Measurements from ENCODE around the gene XPO1. TPM values are rescaled to one million over a fixed set of nuclear protein-coding genes. Genes with fewer than 3 reads are reported as not detected.
"Not testable (repeated sequence)": the region's sequence is repeated elsewhere in the genome, so short reads cannot be mapped to it uniquely, and the experiment has no call there.

The XPO1 gene
- total RNA-seq, 1 experiment from 2014 or later: 209 TPM

DNA sequence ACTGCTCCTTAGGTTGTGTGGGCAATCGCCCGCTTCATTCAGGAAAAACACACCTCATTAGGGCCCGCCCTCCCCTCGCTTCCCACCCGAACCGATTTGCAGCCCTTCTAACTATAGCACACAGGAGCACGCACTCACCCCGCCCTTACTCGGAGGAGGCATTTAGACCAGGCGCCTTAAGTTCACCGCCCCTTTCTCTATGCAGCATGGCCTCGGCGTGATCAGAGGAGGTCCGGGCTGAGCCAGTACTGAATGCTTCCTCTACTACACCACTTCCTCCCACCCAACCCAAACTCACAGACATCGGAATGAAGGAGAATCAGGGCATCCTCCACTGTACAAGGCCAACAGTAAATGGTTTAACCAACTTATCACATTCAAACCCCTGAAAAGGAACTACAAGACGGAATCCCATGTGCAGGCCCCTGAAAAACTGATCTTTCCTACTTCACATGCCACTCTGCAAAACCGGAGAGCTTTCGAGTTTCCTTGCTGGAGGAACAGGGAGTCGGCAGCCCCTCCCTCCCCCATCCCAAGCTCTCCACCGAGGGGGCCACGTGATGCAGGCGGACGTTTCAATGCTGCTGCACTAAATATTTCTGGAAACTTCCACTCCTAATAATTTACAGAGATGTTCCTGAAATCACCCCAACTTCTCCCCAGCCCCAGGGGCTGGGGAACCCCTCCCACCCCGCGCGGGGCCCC is 1.4 kb downstream of the XPO1 start:
- DNase-seq (ENCODE audit: extremely low read depth, low read depth): peak; percentile 83

GRCh38 chr2:61536180-61536571 is 2.0 kb downstream of the XPO1 start:
- peak; percentile 6 for DNase-seq (ENCODE audit: extremely low read depth, low read depth)

DNA sequence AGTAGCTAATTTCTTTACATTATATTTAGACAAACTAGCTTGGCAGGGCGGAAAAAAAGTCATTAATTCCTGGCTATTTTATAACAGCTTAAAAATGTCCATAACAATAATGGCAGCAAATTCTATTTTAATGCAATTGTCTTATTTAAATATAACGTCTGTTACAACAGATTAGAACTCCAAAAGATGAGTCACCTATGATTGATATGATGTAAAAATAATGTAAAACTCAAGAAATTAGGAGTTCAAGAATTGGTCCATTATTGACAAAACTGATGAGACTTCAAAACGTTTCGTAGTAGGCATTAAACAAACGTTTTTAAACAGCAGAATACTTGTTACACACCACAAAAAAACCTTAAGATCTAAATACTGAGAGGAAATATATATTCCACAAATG is 2.7 kb downstream of the XPO1 start:
- DNase-seq (ENCODE audit: extremely low read depth, low read depth): no peak

GRCh38 chr2:61534926-61535325 is 3.2 kb downstream of the XPO1 start:
- DNase-seq (ENCODE audit: extremely low read depth, low read depth): no peak

- DNase-seq (ENCODE audit: extremely low read depth, low read depth): no peak
Observed at GRCh38 chr2:61530749-61531148, 7.4 kb downstream of the XPO1 start.

DNA sequence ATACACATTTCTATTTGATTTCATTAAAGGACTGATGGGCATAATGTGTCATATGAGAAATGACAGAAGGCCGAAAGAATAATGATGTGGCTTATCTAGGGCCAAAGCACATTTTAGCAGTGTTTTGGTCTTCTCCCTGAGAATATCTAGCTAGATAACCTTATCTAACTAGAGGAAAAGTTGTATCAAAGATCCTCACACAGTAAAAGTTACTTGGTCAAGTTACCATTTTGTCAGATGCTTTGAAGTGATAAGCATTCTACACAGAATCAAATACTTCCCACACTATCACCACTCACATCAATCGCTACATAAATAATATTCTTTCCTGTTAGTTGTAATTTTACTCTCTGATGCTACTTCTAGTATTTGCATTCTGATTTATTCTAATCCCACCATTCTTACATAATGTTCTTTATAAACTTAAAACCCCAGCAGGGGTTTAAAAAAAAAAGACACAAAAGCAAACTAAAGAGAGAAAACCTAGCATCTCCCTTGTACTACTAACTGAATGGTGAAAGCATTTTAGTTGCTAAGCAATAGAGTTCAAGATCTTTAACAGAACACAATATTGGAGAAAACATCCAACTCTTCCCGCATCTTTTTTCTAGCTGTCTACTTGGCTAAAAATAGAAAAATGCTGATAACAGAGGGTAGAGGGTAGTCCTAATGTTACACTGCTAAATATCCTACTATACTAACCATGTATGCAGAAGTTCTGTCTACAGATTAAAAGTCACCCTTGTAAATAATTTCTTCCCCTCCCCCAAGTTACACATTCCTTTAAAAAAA is 8.0 kb downstream of the XPO1 start:
- DNase-seq (ENCODE audit: extremely low read depth, low read depth): no peak

- no peak for DNase-seq (ENCODE audit: extremely low read depth, low read depth)
Observed at GRCh38 chr2:61520261-61520660, 17.9 kb downstream of the XPO1 start.

- no peak for DNase-seq (ENCODE audit: extremely low read depth, low read depth)
Observed at GRCh38 chr2:61512768-61513398, 25.3 kb downstream of the XPO1 start.

DNA sequence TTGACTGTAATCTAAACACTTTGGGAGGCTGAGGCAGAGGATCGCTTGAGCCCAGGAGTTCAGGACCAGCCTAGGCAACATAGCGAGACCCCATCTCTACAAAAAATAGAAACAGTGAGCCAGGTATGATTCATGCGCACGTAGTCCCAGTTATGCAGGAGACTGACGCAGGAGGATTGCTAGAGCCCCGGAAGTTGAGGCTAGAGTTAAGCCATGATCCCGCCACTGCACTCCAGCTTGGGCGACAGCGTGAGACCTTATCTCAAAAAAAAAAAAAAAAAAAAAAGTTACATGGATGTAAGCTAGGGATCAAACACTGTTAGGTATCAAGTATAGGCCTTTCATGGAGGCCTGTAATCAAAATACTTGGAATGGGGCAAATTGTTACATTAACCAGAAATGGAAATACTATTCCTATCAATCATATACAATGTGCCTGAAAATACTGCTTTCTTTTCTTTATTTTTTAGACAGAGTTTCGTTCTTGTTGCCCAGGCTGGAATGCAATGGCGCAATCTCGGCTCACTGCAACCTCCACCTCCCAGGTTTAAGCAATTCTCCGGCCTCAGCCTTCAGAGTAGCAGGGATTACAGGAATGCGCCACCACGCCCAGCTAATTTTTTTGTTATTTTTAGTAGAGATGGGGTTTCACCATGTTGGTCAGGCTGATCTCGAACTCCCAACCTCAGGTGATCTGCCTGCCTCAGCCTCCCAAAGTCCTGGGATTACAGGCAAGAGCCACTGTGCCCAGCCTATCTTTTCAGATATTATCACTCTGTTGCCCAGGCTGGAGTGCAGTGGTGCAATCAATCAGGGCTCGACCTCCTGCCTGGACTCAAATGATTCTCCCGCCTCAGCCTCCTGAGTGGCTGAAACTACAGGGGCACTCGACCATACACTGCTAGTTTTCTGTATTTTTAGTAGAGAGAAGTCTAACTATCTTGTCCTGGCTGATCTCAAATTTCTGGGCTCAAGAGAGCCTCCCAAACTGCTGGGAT is 27.2 kb downstream of the XPO1 start:
- DNase-seq (ENCODE audit: extremely low read depth, low read depth): no peak

- no peak for DNase-seq (ENCODE audit: extremely low read depth, low read depth)
Observed at GRCh38 chr2:61504949-61505348, 33.2 kb downstream of the XPO1 start.

GRCh38 chr2:61499060-61499459 is 39.1 kb downstream of the XPO1 start:
- no peak for DNase-seq (ENCODE audit: extremely low read depth, low read depth)

DNA sequence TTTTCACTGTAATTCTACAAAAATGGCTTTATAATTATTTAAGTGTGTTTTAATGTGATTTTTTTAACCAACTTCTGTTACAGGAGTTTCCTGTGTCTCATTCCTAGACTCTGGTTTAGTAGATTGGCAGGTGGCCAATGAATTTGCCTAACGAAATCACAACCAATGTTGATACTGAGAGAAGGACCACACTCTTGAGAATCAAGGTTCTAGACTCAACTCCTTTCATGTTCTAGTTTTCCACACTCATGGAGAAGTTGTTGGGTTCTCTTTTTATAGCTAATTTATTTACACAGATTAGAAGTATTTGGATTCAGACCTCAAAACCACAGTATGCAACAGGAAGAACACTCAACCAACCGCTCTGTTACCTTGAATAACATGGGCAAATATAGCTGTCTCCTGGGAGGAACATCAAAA is 44.6 kb downstream of the XPO1 start:
- DNase-seq (ENCODE audit: extremely low read depth, low read depth): no peak

GRCh38 chr2:61492476-61492875 is 45.7 kb downstream of the XPO1 start:
- no peak for DNase-seq (ENCODE audit: extremely low read depth, low read depth)

DNA sequence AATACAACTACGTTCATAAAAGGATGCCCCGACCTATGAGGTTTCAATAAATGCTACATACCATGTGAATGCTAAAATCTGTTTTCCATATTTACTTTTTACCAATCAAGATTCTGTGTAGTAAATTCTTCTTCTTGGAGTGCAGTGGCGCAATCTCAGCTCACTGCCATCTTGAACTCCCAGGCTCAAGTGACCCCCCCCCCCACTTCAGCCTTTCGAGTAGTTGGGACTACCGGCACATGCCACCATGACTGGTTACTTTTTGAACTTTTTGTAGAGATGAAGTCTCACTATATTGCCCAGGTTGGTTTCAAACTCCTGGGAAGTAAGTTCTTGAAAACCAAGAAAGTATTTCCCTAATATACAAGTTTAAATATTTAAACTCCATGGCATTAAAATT is 52.9 kb downstream of the XPO1 start:
- DNase-seq (ENCODE audit: extremely low read depth, low read depth): no peak

DNA sequence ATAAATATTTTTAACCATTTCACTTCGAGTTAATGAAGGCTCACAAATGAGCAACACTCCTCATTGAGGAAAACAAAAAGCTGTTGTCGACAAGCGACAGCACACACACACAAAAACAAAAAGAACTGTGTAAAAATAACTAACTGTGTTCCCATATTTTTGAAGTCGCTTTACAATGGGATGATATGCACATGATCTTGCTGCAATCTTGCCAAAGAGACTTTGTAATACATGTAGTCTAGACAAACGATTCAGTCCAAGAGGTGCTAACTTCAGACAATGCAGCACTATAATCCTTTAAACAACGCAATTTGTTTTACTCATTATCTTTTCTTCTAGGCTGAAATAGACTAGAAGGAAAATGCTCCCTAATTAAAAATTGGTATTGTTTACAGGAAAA is 60.1 kb downstream of the XPO1 start:
- DNase-seq (ENCODE audit: extremely low read depth, low read depth): no peak

GRCh38 chr2:61476929-61477589 is 61.1 kb downstream of the XPO1 start:
- DNase-seq (ENCODE audit: extremely low read depth, low read depth): not testable (repeated sequence)

DNA sequence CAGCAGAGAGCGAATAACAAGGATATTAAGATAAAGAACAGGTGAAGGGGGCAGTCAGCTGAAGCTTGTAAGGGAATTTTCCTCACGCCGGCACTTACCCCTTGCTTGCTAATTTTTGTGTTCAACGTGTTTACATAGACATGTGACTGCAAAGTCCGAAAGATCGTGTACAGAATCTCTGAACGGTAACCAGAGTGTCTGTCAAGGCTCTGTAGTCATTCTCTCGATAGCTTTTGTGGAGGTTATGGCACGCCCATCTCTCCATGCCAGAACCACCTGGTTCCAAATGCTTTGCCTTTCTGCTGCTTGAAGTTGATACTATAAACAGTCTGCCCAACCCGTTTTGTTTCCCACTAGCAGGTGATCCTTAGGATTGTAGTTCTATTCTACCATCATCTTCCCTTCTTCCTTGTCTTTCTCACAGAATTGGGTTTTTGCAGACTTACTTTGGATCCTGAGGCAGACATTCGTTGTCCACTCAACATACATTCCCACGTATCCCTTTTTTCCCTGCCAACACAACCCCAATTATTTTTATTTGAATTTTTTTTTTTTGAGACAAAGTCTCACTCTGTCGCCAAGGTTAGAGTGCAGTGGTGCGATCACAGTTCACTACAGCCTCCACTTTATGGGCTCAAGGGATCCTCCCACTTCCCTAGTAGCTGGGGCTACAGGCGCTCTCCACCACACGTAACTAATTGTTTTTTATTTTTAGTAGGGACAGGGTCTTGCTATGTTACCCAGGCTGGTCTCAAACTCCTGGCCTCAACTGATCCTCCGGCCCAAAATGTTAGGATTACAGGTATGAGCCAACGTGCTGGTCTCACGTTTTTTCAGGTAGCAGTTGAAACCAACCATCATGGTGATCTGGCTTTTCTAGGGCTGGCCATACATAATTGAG is 66.0 kb downstream of the XPO1 start:
- DNase-seq (ENCODE audit: extremely low read depth, low read depth): no peak

DNA sequence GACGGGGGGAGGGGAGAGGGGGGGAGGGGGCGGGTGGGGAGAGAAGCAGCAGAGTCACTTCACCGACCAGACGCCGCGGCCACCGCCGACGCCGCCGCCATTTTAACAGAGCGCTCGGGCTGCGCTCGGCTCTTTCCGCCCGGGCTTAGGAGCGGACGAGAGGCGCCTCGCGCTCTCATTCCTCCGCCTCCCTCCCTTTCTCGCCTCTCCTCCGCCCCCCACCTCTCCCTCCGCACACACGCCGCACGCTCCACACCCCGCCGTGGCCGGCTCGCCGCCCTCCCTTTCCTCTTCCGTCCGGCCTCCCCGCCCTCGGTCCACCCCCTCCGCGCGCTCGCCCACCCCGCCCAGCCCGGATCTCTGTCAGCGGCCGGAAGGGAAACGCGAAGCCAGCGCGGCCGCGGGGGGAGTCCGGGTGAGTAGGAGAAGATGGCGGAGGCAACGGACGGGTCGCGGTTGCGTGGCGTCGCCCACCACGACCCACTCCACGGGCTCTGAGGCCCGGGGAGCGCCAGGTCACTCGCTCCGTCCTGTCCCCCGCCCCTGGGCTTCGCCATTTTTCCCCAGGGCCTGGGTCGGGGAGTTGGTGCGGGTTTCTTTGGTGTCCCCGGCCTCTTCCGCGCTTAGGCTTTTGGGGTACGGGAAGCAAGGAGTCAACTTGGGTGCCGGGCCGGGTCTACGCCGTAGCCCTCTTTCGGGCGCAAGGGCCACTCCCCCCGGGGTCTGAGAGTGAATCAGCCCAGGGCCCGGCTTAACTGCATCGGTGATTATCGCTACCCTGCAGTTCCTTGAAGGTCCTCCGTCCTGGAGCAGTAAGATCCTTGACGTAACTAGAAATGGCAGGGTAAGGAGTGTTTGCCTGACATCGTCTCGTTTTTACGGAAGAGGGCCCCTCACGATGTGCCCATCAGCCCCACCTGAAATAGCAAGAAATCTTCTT is 66.9 kb downstream of the XPO1 start, which contains the start of gene USP34:
USP34 (minus strand) TSS at position 123 of the 940 bp plus-strand sequence. CDS start 395 bp downstream, outside the sequence.
- peak; percentile 92 for DNase-seq (ENCODE audit: extremely low read depth, low read depth)

Data from NCI-H460 (cell line).